OCI-LY7 (cell line): ENCODE data around the gene TRDN.

Experiments
- CTCF ChIP-seq: fragments of 200-600 bp; sonication (generic); conservative IDR thresholded peaks from 2 replicates; pipeline ENCODE4 v1.5.1; 2014; ENCODE audit warnings: mild to moderate bottlenecking, antibody characterized with exemption, low read length, moderate library complexity, mixed read lengths
- EZH2phosphoT487 ChIP-seq: fragments of 200-600 bp; sonication (generic); IDR thresholded peaks from 2 replicates; pipeline ENCODE4 v1.6.1; 2018; ENCODE audit warnings: low read depth, borderline replicate concordance, mild to moderate bottlenecking, mixed run types, antibody characterized with exemption, low read length, moderate library complexity, mixed read lengths

- TF ChIP-seq CTCF (no peak), EZH2phosphoT487 (no peak)
Observed at GRCh38 chr6:123176706-123177105, 460.0 kb downstream of the TRDN start.
